ENCODE measurements around the gene CNTN1.

- TF ChIP-seq, protein P1, sequence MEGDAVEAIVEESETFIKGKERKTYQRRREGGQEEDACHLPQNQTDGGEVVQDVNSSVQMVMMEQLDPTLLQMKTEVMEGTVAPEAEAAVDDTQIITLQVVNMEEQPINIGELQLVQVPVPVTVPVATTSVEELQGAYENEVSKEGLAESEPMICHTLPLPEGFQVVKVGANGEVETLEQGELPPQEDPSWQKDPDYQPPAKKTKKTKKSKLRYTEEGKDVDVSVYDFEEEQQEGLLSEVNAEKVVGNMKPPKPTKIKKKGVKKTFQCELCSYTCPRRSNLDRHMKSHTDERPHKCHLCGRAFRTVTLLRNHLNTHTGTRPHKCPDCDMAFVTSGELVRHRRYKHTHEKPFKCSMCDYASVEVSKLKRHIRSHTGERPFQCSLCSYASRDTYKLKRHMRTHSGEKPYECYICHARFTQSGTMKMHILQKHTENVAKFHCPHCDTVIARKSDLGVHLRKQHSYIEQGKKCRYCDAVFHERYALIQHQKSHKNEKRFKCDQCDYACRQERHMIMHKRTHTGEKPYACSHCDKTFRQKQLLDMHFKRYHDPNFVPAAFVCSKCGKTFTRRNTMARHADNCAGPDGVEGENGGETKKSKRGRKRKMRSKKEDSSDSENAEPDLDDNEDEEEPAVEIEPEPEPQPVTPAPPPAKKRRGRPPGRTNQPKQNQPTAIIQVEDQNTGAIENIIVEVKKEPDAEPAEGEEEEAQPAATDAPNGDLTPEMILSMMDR (IDR thresholded peaks at IDR 0.05; ENCODE audit: borderline replicate concordance, extremely low read depth, low read length, poor library complexity, severe bottlenecking) = no peak
- TF ChIP-seq EZH2 (IDR thresholded peaks at IDR 0.05; ENCODE audit: borderline replicate concordance, low read depth, low read length, severe bottlenecking) = no peak
Observed at GRCh38 chr12:40833818-40834217, 141.6 kb downstream of the CNTN1 start.

Data from DND-41 (cell line).